Activated CD4-positive, alpha-beta T cell treated with anti-CD3 and anti-CD28 coated beads, Interleukin-2, Interleukin-4, amounts not matched to agents 100 ng/mL and 50 ng/mL, durations not matched to agents 16 hours and 8 hours (primary cell): ENCODE data around the gene LRRC36.
A peak's percentile ranks its signal among the peaks of the same experiment; 100 is the strongest.

Source experiments
- DNase-seq: peaks from one replicate; pipeline ENCODE4 v3.0.0-alpha.2; 2020; ENCODE audit warnings: low spot score

The LRRC36 gene

GRCh38 chr16:67326472-67327309 is at the start of gene LRRC36, which contains the start of gene KCTD19:
Gene LRRC36, plus strand, starts transcription at chr16:67326815. Its CDS starts 48 bp downstream, at chr16:67326863.
Gene KCTD19, minus strand, starts transcription at chr16:67326741. Its CDS starts 34 bp downstream, at chr16:67326707.
- DNase-seq: peak; percentile 57

- peak; percentile 16 for DNase-seq
Measured at GRCh38 chr16:67277294-67277998, 49.2 kb upstream of the LRRC36 start.

GRCh38 chr16:67277999-67278772 is 48.4 kb upstream of the LRRC36 start:
- no peak for DNase-seq

- DNase-seq: peak; percentile 59
Measured at GRCh38 chr16:67278773-67279295, 47.8 kb upstream of the LRRC36 start.

- DNase-seq: peak; percentile 87
Measured at GRCh38 chr16:67279296-67280089, 47.1 kb upstream of the LRRC36 start, which contains the start of gene PLEKHG4. Gene PLEKHG4, plus strand, starts transcription at chr16:67279532. Its CDS starts 513 bp downstream, at chr16:67280045.

GRCh38 chr16:67280090-67281015 is 46.3 kb upstream of the LRRC36 start:
- DNase-seq: no peak

GRCh38 chr16:67281536-67282446 is 44.8 kb upstream of the LRRC36 start:
- DNase-seq: no peak

- DNase-seq: no peak
Measured at GRCh38 chr16:67282447-67282805, 44.2 kb upstream of the LRRC36 start.

- no peak for DNase-seq
Measured at GRCh38 chr16:67283039-67283825, 43.4 kb upstream of the LRRC36 start.

- DNase-seq: no peak
Measured at GRCh38 chr16:67283826-67284555, 42.6 kb upstream of the LRRC36 start.

- DNase-seq: no peak
Measured at GRCh38 chr16:67284699-67285646, 41.6 kb upstream of the LRRC36 start.

- DNase-seq: no peak
Measured at GRCh38 chr16:67286441-67287235, 40.0 kb upstream of the LRRC36 start.

- DNase-seq: no peak
Measured at GRCh38 chr16:67287960-67288359, 38.7 kb upstream of the LRRC36 start.

- DNase-seq: no peak
Measured at GRCh38 chr16:67291461-67291860, 35.2 kb upstream of the LRRC36 start.

- DNase-seq: no peak
Measured at GRCh38 chr16:67294171-67294757, 32.4 kb upstream of the LRRC36 start.
